Stimulated activated CD4-positive, alpha-beta T cell treated with anti-CD3 and anti-CD28 coated beads, Interleukin-1b, Interleukin-23, amount 100 ng/mL, for 48 hours (primary cell): ENCODE data around the gene PLCD4.
A peak's percentile ranks its signal among the peaks of the same experiment; 100 is the strongest.

Experiments used
- DNase-seq: peaks from one replicate; pipeline ENCODE4 v3.0.0-alpha.2; 2020

Gene PLCD4

GRCh38 chr2:218622606-218623365 lies 15.1 kb downstream of the PLCD4 start:
- DNase-seq = no peak

GRCh38 chr2:218623366-218623705 lies 15.6 kb downstream of the PLCD4 start:
- no peak for DNase-seq

- DNase-seq = no peak
Observed at GRCh38 chr2:218626369-218626768, 18.7 kb downstream of the PLCD4 start.

- no peak for DNase-seq
Observed at GRCh38 chr2:218627939-218628338, 20.2 kb downstream of the PLCD4 start.

GRCh38 chr2:218631837-218632236 lies 24.1 kb downstream of the PLCD4 start:
- DNase-seq = no peak

- no peak for DNase-seq
Observed at GRCh38 chr2:218635719-218636118, 28.0 kb downstream of the PLCD4 start.

GRCh38 chr2:218638372-218638771 lies 30.7 kb downstream of the PLCD4 start:
- no peak for DNase-seq

- DNase-seq = no peak
Observed at GRCh38 chr2:218642121-218642656, 34.5 kb downstream of the PLCD4 start.

GRCh38 chr2:218642786-218643185 lies 35.1 kb downstream of the PLCD4 start:
- DNase-seq = no peak

GRCh38 chr2:218643751-218644310 lies 36.1 kb downstream of the PLCD4 start:
- no peak for DNase-seq

- DNase-seq = no peak
Observed at GRCh38 chr2:218644721-218645120, 37.0 kb downstream of the PLCD4 start.

GRCh38 chr2:218645126-218645525 lies 37.4 kb downstream of the PLCD4 start:
- no peak for DNase-seq

- DNase-seq = peak; percentile 51
Observed at GRCh38 chr2:218648088-218648786, 40.5 kb downstream of the PLCD4 start.

GRCh38 chr2:218648787-218649100 lies 41.0 kb downstream of the PLCD4 start:
- DNase-seq = no peak

GRCh38 chr2:218655751-218656150 lies 48.1 kb downstream of the PLCD4 start:
- DNase-seq = no peak

- peak; percentile 49 for DNase-seq
Observed at GRCh38 chr2:218658671-218659257, 51.1 kb downstream of the PLCD4 start.

- DNase-seq = peak; percentile 96
Observed at GRCh38 chr2:218659258-218659987, 51.7 kb downstream of the PLCD4 start, which contains the start of the genes BCS1L and ZNF142. TSS of gene BCS1L (plus strand) at chr2:218659683. CDS start at chr2:218660988, 1,305 bp downstream. TSS of gene ZNF142 (minus strand) at chr2:218659623. CDS start at chr2:218656429, 3,194 bp downstream.

- DNase-seq = no peak
Observed at GRCh38 chr2:218659988-218660358, 52.3 kb downstream of the PLCD4 start.

GRCh38 chr2:218662377-218662776 lies 54.7 kb downstream of the PLCD4 start:
- DNase-seq = no peak

- DNase-seq = no peak
Observed at GRCh38 chr2:218662827-218663226, 55.1 kb downstream of the PLCD4 start.

- DNase-seq = no peak
Observed at GRCh38 chr2:218663901-218664300, 56.2 kb downstream of the PLCD4 start.

GRCh38 chr2:218664653-218665052 lies 57.0 kb downstream of the PLCD4 start:
- DNase-seq = no peak
